SIG-M5 treated with dmso at 0.1 percent for 504 hours (cell line): ENCODE results near the gene PRX.

Experiments
- DNase-seq: peaks from one replicate; lab custom pipeline; 2025; ENCODE audit not compliant: unreplicated experiment; lab: John Stamatoyannopoulos, UW

PRX gene

GRCh38 chr19:40365613-40366401, 47.4 kb downstream of the PRX start:
- DNase-seq, result no peak

DNA sequence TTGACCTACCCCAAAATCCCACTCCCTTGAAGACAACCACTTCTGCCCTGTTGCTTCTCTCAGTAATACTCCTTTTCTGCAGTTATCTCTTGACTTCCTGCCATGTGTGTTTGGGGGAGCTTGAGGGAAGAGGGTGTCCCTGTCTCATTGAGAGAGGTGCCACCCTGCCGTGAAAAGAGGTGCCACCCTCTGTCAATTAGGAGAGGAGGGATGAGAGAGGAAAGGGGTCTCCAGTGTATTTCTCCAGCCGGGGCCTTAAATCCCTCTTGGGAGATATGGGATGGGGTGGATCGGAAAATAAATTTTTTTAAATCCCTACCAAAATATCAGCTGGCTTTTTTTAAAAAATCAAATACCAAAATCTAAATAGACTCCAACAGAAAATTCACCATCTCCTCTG, 48.2 kb downstream of the PRX start:
- no peak for DNase-seq

DNA sequence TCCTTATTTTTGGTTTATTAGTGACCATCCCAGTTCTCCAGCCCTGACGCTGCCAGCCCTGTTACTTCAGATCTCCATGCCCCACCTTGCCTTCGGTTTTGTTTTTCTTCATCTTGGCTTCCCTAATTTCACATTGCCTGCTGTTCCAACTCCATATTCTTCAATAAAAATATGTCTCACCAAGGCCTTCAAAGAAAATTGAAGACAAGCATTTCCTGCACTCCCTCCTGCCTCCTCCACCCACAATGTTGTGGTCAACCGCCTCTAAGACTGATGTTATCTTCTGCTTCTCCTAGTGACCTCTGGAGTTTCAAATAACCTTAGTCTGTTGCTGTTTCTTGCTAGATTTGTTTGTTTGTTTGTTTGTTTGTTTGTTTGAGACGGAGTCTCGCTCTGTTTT, 50.1 kb downstream of the PRX start:
- DNase-seq, result no peak

DNA sequence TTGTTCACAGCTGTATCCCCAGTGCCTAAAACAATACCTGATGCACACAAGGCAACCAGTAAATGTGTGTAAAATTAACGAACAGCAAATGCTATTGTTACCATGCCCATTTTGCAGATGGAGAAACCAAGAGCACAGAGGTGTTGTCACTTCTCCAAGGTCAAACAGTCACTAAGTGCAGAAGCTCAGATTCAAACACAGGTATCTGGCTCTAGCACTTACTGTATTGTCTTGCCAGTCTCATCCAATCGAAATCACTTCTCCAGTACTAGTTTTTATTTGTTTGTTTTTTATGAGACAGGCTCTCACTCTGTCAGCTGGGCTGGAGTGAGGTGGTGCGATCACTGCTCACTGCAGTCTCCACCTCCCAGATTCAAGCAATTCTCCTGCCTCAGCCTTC, 51.0 kb downstream of the PRX start:
- no peak for DNase-seq

DNA sequence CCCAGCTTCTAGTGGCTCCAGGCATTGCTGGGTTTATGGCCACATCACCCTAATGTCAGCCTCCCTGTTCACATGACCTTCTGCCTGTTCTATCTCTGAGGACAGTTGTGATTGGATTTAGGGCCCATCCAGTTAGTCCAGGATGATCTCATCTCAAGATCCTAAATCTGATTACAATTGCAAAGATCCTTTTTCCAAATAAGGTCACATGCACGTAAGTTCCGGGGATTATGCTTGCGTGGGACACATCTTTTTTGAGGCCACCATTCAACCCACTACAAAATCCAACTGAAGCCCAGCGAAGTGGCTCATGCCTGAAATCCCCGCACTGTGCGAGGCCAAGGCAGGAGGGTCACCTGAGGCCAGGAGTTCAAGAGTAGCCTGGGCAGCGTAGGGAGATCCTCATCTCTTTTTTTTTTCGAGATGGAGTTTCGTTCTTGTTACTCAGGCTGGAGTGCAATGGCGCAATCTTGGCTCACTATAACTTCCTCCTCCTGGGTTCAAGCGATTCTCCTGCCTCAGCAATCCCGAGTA, 52.4 kb downstream of the PRX start:
- peak; percentile 19 for DNase-seq

GRCh38 chr19:40360020-40360707, 53.0 kb downstream of the PRX start:
- no peak for DNase-seq

DNA sequence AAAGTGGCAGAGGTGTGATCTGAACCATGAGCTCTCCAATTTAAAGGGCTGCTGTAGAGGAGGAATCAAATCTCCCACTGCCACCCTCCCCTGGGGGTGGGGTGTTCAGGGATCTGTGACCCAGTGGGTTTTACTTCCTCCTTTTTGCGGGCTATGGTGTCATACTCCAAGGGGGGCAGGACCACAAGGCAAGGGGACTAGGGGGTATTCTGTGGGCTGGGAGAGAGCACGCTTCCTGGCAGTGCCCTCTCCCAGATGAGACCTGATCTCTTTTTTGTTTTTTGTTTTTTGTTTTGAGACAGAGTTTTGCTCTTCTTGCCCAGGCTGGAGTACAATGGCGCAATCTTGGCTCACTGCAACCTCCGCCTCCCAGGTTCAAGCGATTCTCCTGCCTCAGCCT, 54.4 kb downstream of the PRX start:
- peak; percentile 89 for DNase-seq

DNA sequence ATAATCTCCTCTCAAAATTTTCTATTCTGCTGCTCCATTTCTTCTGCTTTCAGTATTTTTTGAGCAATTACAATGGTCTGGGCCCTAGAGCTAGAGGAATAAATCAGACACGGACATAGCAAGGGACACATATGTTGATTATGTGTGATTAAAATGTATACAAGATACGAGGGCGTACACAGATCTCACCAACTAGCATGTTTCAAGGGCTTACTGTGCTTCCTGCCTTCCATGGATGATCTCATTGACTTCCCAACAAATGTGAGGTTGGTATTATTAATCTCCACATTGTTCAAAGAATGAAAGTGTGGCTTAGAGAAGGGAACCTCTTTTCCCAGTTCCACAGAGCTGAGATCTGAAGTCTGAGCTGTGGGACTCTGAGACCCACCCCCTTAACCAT, 55.5 kb downstream of the PRX start:
- DNase-seq, result no peak

DNA sequence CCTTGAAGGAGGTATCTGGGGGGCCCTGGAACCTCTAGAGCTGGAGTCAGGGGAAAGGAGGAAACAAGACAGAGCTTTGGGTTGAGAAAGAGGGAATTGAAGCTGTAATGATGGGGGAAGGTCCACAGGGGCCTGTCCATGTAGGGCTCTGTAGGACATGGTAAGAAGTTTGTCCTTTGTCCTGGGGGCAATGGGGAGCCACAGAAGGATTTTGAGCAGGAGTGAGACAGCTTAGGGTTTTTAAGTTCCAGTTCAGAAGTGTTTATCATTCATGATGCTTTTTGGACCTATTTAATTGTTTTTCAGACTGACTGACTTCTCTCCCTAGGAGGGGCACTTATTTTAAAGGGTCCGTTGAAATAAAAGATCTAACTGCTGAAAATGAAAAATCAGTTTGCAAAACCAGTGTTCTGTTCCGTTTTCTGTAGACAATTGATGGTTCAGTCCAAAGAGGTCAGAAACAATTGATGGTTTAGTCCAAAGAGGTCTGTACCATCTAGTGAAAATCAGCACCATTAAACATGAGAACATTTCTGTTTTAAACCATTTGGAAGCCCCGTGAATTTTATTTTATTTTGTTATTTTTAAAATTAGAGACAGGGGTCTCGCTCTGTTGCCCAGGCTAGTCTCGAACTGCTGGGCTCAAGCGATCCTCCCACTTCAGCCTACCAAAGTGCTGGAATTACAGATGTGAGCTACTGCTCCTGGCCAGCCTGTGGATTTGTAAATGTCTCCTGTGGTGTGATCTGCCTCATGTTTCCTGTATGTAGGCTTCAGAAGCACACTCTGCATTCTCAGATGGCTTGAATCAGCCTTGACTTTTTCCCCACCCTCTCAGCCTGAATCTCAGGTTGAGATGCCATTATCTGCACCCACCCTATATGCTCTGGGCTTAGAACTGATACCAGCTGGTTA, 56.2 kb downstream of the PRX start:
- no peak for DNase-seq

DNA sequence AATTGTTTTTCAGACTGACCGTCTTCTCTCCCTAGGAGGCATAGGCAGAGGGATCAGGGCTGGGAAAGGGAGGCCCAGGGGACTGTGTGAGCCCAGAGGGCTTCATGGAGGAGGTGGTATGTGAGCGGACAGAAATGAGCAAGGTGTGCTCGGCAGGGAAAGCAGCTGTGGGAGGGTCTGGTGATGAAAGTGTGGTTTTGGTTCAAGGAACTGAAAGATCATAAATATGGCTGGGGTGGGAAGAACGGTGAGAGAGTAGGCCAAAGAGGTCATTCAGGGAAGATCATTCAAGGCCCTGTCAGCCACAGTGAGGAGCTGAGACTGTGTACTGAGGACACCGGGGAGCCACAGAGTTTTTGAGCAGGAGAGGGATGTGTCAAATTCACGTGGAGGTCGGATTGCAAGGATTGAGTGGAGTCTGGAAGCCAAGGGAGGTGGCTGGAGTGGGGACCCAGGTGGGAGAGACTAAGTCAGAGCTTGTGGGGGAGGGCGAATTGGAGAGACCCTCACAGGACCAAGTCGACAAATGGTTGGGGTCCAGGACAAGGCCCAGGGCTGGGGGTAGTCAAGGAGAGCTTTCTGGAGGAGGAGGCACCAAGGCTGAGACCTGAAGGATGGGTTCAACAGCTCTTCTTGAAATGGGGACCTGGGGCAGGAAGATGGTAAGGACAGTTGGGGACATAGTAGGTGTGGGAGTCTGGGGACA, 57.0 kb downstream of the PRX start:
- no peak for DNase-seq

DNA sequence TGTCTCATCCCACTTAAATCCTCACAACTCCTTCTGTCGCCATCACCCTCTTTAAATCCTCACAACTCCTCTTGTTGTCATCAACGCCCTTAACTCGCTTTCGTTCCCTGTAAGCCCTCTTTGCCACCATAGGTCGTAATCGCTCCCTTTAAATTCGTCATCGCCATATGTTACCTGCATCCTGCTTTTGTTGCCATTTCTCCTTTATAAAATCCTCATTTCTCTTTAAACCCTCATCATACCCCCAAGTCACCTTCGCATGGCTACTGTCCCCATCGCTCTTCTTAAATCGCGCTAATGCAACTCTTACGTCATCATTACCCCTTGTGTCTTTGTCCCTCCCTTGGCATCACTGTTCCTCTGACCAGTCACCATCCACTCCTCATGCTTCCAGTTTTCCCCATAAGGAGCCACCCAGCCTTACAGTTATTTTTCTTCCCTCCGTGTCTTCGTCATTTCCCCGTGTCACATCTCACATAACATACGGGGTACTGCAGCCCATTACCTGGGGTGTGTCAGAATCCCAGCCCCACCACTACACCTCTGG, 64.1 kb downstream of the PRX start:
- DNase-seq, result peak; percentile 42

DNA sequence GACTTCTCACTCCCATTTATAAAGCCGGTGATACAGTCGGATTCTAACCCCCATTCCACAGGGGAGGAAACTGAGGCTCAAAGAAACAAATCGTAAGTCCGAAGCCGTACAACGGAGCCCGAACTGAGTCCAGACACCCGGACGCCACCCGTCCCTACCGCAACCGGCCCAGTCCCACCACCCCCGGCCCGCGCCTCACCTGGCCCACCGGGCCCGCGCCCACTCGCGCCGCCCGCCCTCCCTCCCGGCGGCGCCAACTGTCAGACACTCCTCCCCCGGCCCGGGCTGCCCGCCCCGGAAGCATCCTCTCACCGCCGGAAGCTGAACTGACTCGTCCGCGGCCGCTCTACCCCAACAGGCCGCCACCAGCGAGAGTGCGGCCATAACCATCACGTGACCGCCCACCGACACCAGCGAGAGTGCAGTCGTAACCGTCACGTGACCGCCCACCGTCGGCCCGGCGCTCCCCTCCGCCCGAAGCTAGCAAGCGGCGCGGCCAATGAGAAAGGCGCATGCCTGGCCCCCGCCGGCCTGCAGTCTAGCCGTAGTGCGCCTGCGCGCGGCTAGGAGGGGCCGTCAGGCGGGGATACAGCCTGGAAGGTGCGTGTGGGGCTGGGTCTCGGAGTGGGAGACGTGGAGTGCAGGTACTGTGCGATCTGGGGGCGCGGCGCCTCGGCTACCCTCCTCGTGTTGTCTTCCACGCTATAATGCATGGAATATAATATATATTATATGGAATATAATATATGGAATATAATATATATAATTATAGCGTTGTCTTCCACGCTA, 64.9 kb downstream of the PRX start, which contains the start of the genes C19orf47 and PLD3:
Gene C19orf47 (minus strand): TSS at position 273 of the 789 bp plus-strand sequence. CDS start 6,540 bp downstream, outside the sequence.
Gene PLD3 (plus strand): TSS at position 571 of the 789 bp plus-strand sequence. CDS start 17,789 bp downstream, outside the sequence.
- DNase-seq, result peak; percentile 96

DNA sequence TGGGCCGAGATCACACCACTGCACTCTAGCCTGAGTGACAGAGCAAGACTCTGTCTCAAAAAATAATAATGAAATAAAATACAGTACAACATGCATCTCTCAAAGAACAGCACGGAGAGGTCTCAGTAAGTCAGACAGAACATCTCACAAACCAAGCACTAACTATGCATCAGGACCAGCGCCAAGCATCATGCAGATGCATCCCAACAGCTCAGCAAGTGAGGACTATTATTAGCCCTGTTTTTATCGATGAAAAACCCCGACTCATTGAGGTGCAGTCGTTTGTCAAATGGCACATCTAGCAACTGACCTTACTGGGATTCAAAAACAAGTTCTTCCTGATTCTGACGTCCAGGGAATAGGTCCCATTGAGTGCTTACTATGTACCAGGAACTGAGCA, 68.8 kb downstream of the PRX start:
- DNase-seq, result peak; percentile 21
